ENCODE measurements around the gene TUNAR.
A peak's percentile ranks its signal among the peaks of the same experiment; 100 is the strongest.

The TUNAR gene

GRCh38 chr14:95863295-95863694 is 13.3 kb upstream of the TUNAR start:
- H3K4me3 ChIP-seq (ENCODE audit: low read depth, low read length), result no peak overlapping the region
- DNase-seq (ENCODE audit: low read depth), result no peak
- TF ChIP-seq CTCF (IDR thresholded peaks at IDR 0.05; ENCODE audit: low read depth, low read length, missing control alignments), result no peak
- in situ Hi-C loops (cut with HindIII; ENCODE audit: low sequenced_read_pairs), result no loop called here

- in situ Hi-C loops (cut with HindIII; ENCODE audit: low sequenced_read_pairs), result no loop called here
- DNase-seq (ENCODE audit: low read depth), result no peak
- TF ChIP-seq CTCF (IDR thresholded peaks at IDR 0.05; ENCODE audit: low read depth, low read length, missing control alignments), result no peak
- H3K4me3 ChIP-seq (ENCODE audit: low read depth, low read length), result no peak overlapping the region
Measured at GRCh38 chr14:95869776-95870175, 6.9 kb upstream of the TUNAR start.

- in situ Hi-C loops (cut with HindIII; ENCODE audit: low sequenced_read_pairs), result no loop called here
- no peak for TF ChIP-seq CTCF (IDR thresholded peaks at IDR 0.05; ENCODE audit: low read depth, low read length, missing control alignments)
- no peak for DNase-seq (ENCODE audit: low read depth)
- H3K4me3 ChIP-seq (ENCODE audit: low read depth, low read length), result no peak overlapping the region
Measured at GRCh38 chr14:95870772-95871171, 5.9 kb upstream of the TUNAR start.

GRCh38 chr14:95871531-95871930 is 5.1 kb upstream of the TUNAR start:
- DNase-seq (ENCODE audit: low read depth), result no peak
- TF ChIP-seq CTCF (IDR thresholded peaks at IDR 0.05; ENCODE audit: low read depth, low read length, missing control alignments), result no peak
- H3K4me3 ChIP-seq (ENCODE audit: low read depth, low read length), result no peak overlapping the region
- in situ Hi-C loops (cut with HindIII; ENCODE audit: low sequenced_read_pairs), result no loop called here

DNA sequence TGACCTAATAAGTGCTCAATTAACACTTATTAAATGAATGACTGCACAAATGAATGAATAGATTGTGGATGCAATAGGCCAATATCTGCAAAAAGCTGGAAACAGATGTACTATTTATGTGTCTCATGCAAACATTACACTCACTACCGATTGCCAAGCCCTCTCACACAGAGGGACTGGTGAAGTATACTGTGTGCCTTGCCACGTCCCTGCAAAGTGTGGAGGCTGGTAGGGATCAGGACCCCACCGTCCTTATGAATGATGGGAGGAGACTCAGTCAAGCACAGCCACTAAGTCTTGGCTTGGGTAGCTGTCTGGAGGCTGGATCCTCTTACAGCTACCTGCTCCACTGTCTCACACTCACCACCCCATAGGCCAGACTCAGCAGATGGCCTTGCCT is 3.9 kb upstream of the TUNAR start:
- TF ChIP-seq CTCF (IDR thresholded peaks at IDR 0.05; ENCODE audit: low read depth, low read length, missing control alignments), result no peak
- no peak overlapping the region for H3K4me3 ChIP-seq (ENCODE audit: low read depth, low read length)
- in situ Hi-C loops (cut with HindIII; ENCODE audit: low sequenced_read_pairs), result no loop called here
- DNase-seq (ENCODE audit: low read depth), result no peak

GRCh38 chr14:95875831-95876760 is 536 bp upstream of the TUNAR start:
- TF ChIP-seq CTCF (IDR thresholded peaks at IDR 0.05; ENCODE audit: low read depth, low read length, missing control alignments), result no peak

More at GRCh38 chr14:95875831-95876760, 536 bp upstream of the TUNAR start:
- in situ Hi-C loops (cut with HindIII; ENCODE audit: low sequenced_read_pairs), result no loop called here
- H3K4me3 ChIP-seq (ENCODE audit: low read depth, low read length), result peak overlapping the region; percentile 33
- DNase-seq (ENCODE audit: low read depth), result no peak
